ENCODE measurements around the gene FBN3.
"Not testable (repeated sequence)": the region's sequence is repeated elsewhere in the genome, so short reads cannot be mapped to it uniquely, and the experiment has no call there.

FBN3 gene

GRCh38 chr19:8056533-8056932 lies 92.9 kb downstream of the FBN3 start:
- DNase-seq (ENCODE audit: low spot score) = no peak

- DNase-seq (ENCODE audit: low spot score) = no peak
These were observed 95.2 kb downstream of the FBN3 start for GRCh38 chr19:8054169-8054568.

GRCh38 chr19:8052464-8052859 lies 96.9 kb downstream of the FBN3 start, which contains the start of gene CCL25:
Gene CCL25 (plus strand): TSS chr19:8052760. CDS start chr19:8053050, 290 bp downstream.
- no peak for DNase-seq (ENCODE audit: low spot score)

- DNase-seq (ENCODE audit: low spot score) = peak; percentile 96
These were observed 98.9 kb downstream of the FBN3 start for GRCh38 chr19:8050274-8051096.

GRCh38 chr19:8046569-8047165 lies 102.7 kb downstream of the FBN3 start:
- DNase-seq (ENCODE audit: low spot score) = no peak

GRCh38 chr19:8045872-8046568 lies 103.4 kb downstream of the FBN3 start:
- peak; percentile 30 for DNase-seq (ENCODE audit: low spot score)

- DNase-seq (ENCODE audit: low spot score) = no peak
These were observed 105.4 kb downstream of the FBN3 start for GRCh38 chr19:8044018-8044417.

GRCh38 chr19:8042900-8043299 lies 106.5 kb downstream of the FBN3 start:
- no peak for DNase-seq (ENCODE audit: low spot score)

- DNase-seq (ENCODE audit: low spot score) = peak; percentile 58
These were observed 107.9 kb downstream of the FBN3 start for GRCh38 chr19:8041531-8041931.

- DNase-seq (ENCODE audit: low spot score) = no peak
These were observed 110.2 kb downstream of the FBN3 start for GRCh38 chr19:8039231-8039630.

GRCh38 chr19:8038815-8039214 lies 110.6 kb downstream of the FBN3 start:
- DNase-seq (ENCODE audit: low spot score) = no peak

- no peak for DNase-seq (ENCODE audit: low spot score)
These were observed 112.8 kb downstream of the FBN3 start for GRCh38 chr19:8036434-8037099.

- no peak for DNase-seq (ENCODE audit: low spot score)
These were observed 115.2 kb downstream of the FBN3 start for GRCh38 chr19:8034178-8034525.

GRCh38 chr19:8033287-8034177 lies 115.9 kb downstream of the FBN3 start:
- not testable (repeated sequence) for DNase-seq (ENCODE audit: low spot score)

- DNase-seq (ENCODE audit: low spot score) = no peak
These were observed 118.4 kb downstream of the FBN3 start for GRCh38 chr19:8030960-8031359.

GRCh38 chr19:8028951-8029491 lies 120.4 kb downstream of the FBN3 start:
- peak; percentile 46 for DNase-seq (ENCODE audit: low spot score)

GRCh38 chr19:8025316-8025715 lies 124.1 kb downstream of the FBN3 start:
- DNase-seq (ENCODE audit: low spot score) = no peak

GRCh38 chr19:8024256-8024655 lies 125.1 kb downstream of the FBN3 start:
- not testable (repeated sequence) for DNase-seq (ENCODE audit: low spot score)

GRCh38 chr19:8023371-8023770 lies 126.0 kb downstream of the FBN3 start:
- DNase-seq (ENCODE audit: low spot score) = no peak

GRCh38 chr19:8022275-8022674 lies 127.1 kb downstream of the FBN3 start:
- DNase-seq (ENCODE audit: low spot score) = no peak

- no peak for DNase-seq (ENCODE audit: low spot score)
These were observed 128.0 kb downstream of the FBN3 start for GRCh38 chr19:8021374-8021773.

All from D341Med (cell line).